SJSA1 (cell line): Measurements from ENCODE around the gene CRYZL1. TPM values are rescaled to one million over a fixed set of nuclear protein-coding genes. Genes with fewer than 3 reads are reported as not detected.
"Not testable (repeated sequence)": the region's sequence is repeated elsewhere in the genome, so short reads cannot be mapped to it uniquely, and the experiment has no call there.

Experiments used
- DNase-seq, 2 experiments: peaks; one replicate each; pipeline ENCODE4 v3.0.0-alpha.2; 2015 to 2020; ENCODE audit warnings: low spot score in 2 of 2, low read depth in 1 of 2
- H3K27ac ChIP-seq: fragments of 250-450 bp; sonication (Bioruptor Pico); 2 replicates; pipeline ENCODE4 v1.5.1; 2020; ENCODE audit warnings: mild to moderate bottlenecking, moderate library complexity
- H3K27me3 ChIP-seq: fragments of 250-450 bp; sonication (Bioruptor Pico); replicated peaks from 2 replicates; pipeline ENCODE4 v1.5.1; 2020; ENCODE audit warnings: mild to moderate bottlenecking, moderate library complexity
- H3K36me3 ChIP-seq: fragments of 250-450 bp; sonication (Bioruptor Pico); 2 replicates; pipeline ENCODE4 v1.5.1; 2020; ENCODE audit warnings: mild to moderate bottlenecking
- H3K4me1 ChIP-seq: fragments of 250-450 bp; sonication (Bioruptor Pico); replicated peaks from 2 replicates; pipeline ENCODE4 v1.6.1; 2021; ENCODE audit warnings: mild to moderate bottlenecking
- H3K4me3 ChIP-seq: fragments of 250-450 bp; sonication (Bioruptor Pico); 2 replicates; pipeline ENCODE4 v1.5.1; 2020; ENCODE audit warnings: mild to moderate bottlenecking
- H3K9me3 ChIP-seq: fragments of 250-450 bp; sonication (Bioruptor Pico); replicated peaks from 2 replicates; pipeline ENCODE4 v1.5.1; 2020; ENCODE audit warnings: mild to moderate bottlenecking
- total RNA-seq: library from RNA; depleted of rRNA; stranded (reverse); fragments of >200 nt; shearing (Covaris generic); gene quantifications from 2 replicates; pipeline ENCODE4 v1.2.3, GENCODE V29; 2014

Gene CRYZL1
- total RNA-seq, 1 experiment from 2014 or later = 15.3 TPM

DNA sequence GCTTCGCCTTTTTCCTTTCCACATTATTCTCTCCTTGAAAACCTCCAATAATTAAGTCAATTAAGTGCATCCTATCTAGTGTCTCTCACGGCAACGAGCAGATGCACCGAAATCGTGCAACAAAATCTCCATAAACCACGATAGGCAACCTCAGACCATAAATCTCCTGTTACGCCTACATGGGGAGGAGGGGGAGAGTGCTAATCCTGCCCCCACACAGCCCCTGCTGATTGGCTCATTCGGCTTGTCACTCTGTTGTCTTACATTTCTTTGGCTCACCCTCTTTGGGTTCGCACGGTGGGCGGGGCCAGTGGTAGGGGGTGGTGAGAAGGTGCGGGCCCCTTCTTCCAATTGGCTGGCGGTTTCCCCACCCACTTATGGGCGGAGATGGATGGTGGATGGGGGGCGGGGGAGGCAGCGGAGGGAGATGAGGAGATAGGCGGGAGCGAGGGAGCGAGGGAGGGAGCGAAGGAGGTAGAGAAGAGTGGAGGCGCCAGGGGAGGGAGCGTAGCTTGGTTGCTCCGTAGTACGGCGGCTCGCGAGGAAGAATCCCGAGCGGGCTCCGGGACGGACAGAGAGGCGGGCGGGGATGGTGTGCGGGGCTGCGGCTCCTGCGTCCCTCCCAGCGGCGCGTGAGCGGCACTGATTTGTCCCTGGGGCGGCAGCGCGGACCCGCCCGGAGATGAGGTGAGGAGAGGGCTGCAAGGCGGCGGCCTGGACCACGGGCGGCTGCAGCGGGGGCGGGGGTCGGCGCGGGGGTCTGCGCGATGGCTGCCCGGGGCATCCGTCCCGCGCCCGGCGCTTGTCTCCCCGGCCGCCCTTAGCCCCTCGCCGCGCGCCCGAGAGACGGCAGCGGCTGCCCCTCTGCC lies 720 bp upstream of the CRYZL1 start, which contains the start of gene ITSN1:
Gene ITSN1, plus strand, starts transcription at position 475 of the 869 bp plus-strand sequence. CDS start 76,328 bp downstream, outside the sequence.
- Histone ChIP-seq H3K4me1 (0 out of 2 replicates have a peak, but pooled peaks cover 7% of the 10 kb centered on the region), H3K4me3 (peak within 1 kb of the TSS; percentile 95), H3K27me3 (no peaks in the 10 kb centered on the region), H3K27ac (peak within 1 kb of the TSS; percentile 89), H3K9me3 (no peaks in the 10 kb centered on the region), H3K36me3 (peaks cover 14% of the 10 kb centered on the region)
- peak; percentile 100 for DNase-seq

DNA sequence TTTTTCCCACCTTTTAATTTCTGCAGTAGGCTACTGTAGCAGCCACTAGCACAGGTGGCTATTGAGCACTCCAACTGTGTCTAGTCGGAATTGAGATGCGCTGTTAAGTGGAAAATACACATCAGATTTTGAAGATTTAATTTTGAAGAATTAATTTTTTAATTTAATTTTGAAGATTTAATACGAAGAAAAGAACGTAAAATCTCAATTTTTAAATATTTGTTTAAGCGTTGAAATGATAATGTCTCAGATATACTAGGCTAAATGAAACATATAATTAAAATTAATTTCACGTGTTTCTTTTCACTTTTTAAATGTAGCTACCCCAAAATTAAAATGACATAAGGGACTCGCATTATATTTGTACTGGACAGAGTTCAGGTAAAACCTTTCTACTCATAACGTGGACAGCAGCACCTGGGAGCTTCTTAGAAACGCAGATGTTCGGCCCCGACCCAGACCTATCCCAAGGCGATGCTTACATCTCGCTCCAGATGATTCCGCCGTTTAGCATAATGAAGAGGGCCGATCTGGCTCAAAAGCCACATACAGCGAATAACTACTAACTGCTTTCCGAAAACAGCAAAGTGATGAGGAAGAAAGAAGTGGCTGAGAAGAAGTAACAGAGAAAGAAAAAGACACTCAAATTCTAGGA lies 717 bp downstream of the CRYZL1 start:
- H3K4me1 ChIP-seq = 0 out of 2 replicates have a peak, but pooled peaks cover 7% of the 10 kb centered on the region
- H3K4me3 ChIP-seq = peak overlapping the region; percentile 95
- DNase-seq = no peak

GRCh38 chr21:33634254-33634653 lies 7.3 kb downstream of the CRYZL1 start:
- H3K27ac ChIP-seq = no peak overlapping the region
- H3K4me1 ChIP-seq = no peaks in the 10 kb centered on the region
- H3K4me3 ChIP-seq = no peak overlapping the region
- 0 out of 2 replicates have a peak, but pooled peaks cover 2% of the 10 kb centered on the region for H3K9me3 ChIP-seq
- H3K36me3 ChIP-seq = peaks cover 26% of the 10 kb centered on the region
- DNase-seq = no peak
- H3K27me3 ChIP-seq = no peaks in the 10 kb centered on the region

More for the DNA sequence above, 717 bp downstream of the CRYZL1 start:
- Histone ChIP-seq H3K27ac (peak overlapping the region; percentile 89), H3K36me3 (peaks cover 14% of the 10 kb centered on the region), H3K9me3 (no peaks in the 10 kb centered on the region), H3K27me3 (no peaks in the 10 kb centered on the region)

GRCh38 chr21:33626151-33626550 lies 15.4 kb downstream of the CRYZL1 start:
- not testable (repeated sequence) for DNase-seq, H3K9me3 ChIP-seq, H3K4me3 ChIP-seq, H3K27ac ChIP-seq, H3K27me3 ChIP-seq, H3K4me1 ChIP-seq
- peaks cover 40% of the 10 kb centered on the region for H3K36me3 ChIP-seq

DNA sequence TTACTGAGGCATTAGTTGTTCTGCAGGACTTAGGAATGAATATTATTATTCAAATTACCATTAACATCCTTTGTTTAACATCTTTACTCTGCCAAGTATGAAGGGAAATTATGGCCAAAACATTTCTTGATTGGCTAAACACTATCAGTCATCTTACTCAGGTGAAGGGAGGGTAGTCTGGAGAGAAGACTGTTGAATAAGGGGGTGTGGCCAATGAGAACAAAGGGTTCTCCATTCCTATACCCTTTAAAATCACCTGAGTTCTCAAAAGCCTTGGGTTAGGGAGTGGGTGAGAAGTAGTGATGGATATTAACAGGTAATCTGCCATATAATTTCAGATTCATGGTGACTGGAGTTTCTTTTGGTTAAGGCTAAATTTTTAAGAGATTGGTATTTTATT lies 19.3 kb downstream of the CRYZL1 start:
- H3K27ac ChIP-seq = no peak overlapping the region
- DNase-seq = no peak
- peaks cover 33% of the 10 kb centered on the region for H3K36me3 ChIP-seq
- H3K27me3 ChIP-seq = no peaks in the 10 kb centered on the region
- no peaks in the 10 kb centered on the region for H3K4me1 ChIP-seq
- H3K9me3 ChIP-seq = no peaks in the 10 kb centered on the region
- H3K4me3 ChIP-seq = no peak overlapping the region

DNA sequence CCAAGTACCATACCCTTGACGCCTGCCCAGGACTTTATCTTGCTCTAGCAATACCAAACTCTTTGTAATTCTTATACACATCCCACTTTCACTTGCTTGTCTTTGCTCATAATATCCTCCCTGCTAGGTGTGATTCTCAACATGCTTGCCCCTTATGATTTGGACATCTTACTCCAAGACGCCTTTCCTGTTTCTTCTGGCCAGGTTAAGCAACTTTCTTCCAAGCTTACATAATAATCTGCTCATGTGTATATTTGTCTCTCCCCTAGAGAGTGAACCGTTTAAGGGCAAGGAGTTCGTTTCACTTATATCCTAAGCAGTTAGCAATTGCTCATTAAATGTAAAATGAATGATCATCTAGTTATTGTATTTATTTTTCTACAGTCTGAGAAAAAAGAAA lies 21.8 kb downstream of the CRYZL1 start:
- Histone ChIP-seq H3K9me3 (no peaks in the 10 kb centered on the region), H3K4me3 (no peak overlapping the region), H3K27me3 (no peaks in the 10 kb centered on the region), H3K27ac (no peak overlapping the region), H3K4me1 (no peaks in the 10 kb centered on the region), H3K36me3 (peaks cover 40% of the 10 kb centered on the region)
- no peak for DNase-seq

- no peaks in the 10 kb centered on the region for H3K4me1 ChIP-seq
- no peak overlapping the region for H3K4me3 ChIP-seq
- DNase-seq = no peak
- no peaks in the 10 kb centered on the region for H3K9me3 ChIP-seq
- no peak overlapping the region for H3K27ac ChIP-seq
- H3K27me3 ChIP-seq = no peaks in the 10 kb centered on the region
- H3K36me3 ChIP-seq = peaks cover 42% of the 10 kb centered on the region
These were observed 23.1 kb downstream of the CRYZL1 start for GRCh38 chr21:33618407-33618806.

DNA sequence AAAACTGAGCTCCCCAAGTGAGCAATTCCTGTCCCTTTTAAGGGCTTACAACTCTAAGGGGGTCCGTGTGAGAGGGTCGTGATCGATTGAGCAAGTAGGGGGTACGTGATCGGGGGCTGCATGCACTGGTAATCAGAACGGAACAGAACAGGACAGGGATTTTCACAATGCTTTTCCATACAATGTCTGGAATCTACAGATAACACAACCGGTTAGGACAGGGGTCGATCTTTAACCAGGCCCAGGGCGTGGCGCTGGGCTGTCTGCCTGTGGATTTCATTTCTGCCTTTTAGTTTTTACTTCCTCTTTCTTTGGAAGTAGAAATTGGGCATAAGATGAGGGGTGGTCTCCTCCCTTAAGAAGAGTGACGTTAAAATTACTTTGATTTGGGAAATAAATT lies 24.0 kb downstream of the CRYZL1 start:
- not testable (repeated sequence) for H3K9me3 ChIP-seq, H3K27ac ChIP-seq, DNase-seq, H3K27me3 ChIP-seq, H3K4me3 ChIP-seq, H3K4me1 ChIP-seq
- H3K36me3 ChIP-seq = peaks cover 51% of the 10 kb centered on the region

GRCh38 chr21:33611006-33611744 lies 30.4 kb downstream of the CRYZL1 start:
- Histone ChIP-seq H3K4me1 (no peaks in the 10 kb centered on the region), H3K27ac (no peak overlapping the region), H3K36me3 (peaks cover 53% of the 10 kb centered on the region), H3K27me3 (no peaks in the 10 kb centered on the region), H3K9me3 (no peaks in the 10 kb centered on the region), H3K4me3 (no peak overlapping the region)
- no peak for DNase-seq

DNA sequence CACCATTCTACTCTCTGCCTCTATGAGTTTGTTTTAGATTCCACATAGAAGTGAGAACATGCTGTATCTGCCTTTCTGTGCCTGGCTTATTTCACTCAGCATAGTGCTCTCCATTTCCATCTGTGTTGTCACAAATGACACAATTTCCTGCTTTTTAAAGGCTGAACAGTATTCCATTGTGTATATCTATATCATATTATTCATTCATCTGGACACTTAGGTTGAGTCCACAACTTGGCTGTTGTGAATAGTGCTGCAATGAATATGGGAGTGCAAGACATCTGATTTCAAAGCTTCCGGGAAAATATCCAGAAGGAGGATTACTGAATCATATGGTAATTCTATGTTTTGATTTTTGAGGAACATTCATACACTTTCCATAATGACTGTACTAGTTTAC lies 33.0 kb downstream of the CRYZL1 start:
- Histone ChIP-seq H3K36me3 (peaks cover 46% of the 10 kb centered on the region), H3K27ac (no peak overlapping the region), H3K4me1 (no peaks in the 10 kb centered on the region), H3K9me3 (no peaks in the 10 kb centered on the region), H3K27me3 (no peaks in the 10 kb centered on the region), H3K4me3 (no peak overlapping the region)
- DNase-seq = no peak

DNA sequence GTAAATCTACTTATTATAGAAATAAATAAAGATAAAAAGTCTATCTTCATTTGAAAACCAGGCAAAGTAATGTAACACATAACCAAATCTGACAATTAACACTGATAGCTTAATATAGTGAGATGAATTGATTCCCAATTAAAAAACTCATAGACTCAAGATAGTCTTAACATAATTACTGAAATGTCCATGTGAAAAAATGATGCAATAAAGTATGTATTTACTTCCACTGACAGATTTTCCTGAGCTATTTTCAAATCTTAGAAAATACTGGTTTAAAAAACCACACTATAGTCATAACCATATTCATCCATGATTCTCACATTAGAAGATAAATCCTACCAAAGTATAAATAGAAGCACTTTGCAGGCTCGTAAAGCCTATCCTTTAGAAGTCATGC lies 43.5 kb downstream of the CRYZL1 start:
- Histone ChIP-seq H3K27ac (no peak overlapping the region), H3K9me3 (no peaks in the 10 kb centered on the region), H3K27me3 (no peaks in the 10 kb centered on the region), H3K36me3 (peaks cover 48% of the 10 kb centered on the region), H3K4me1 (no peaks in the 10 kb centered on the region), H3K4me3 (no peak overlapping the region)
- no peak for DNase-seq

GRCh38 chr21:33588485-33589335 lies 52.8 kb downstream of the CRYZL1 start, which contains the start of gene DONSON:
Gene DONSON, minus strand, starts transcription at chr21:33588684. Its CDS starts 43 bp downstream, at chr21:33588641.
- peak; percentile 89 to 92 for DNase-seq
- H3K4me3 ChIP-seq = peak within 1 kb of the TSS; percentile 93
- peaks cover 34% of the 10 kb centered on the region for H3K36me3 ChIP-seq
- H3K27ac ChIP-seq = peak within 1 kb of the TSS; percentile 88
- H3K4me1 ChIP-seq = peaks cover 13% of the 10 kb centered on the region
- no peaks in the 10 kb centered on the region for H3K27me3 ChIP-seq
- no peaks in the 10 kb centered on the region for H3K9me3 ChIP-seq
